ENCODE data around the gene EMC1.
"Not testable (repeated sequence)": the region's sequence is repeated elsewhere in the genome, so short reads cannot be mapped to it uniquely, and the experiment has no call there.

EMC1 gene

DNA sequence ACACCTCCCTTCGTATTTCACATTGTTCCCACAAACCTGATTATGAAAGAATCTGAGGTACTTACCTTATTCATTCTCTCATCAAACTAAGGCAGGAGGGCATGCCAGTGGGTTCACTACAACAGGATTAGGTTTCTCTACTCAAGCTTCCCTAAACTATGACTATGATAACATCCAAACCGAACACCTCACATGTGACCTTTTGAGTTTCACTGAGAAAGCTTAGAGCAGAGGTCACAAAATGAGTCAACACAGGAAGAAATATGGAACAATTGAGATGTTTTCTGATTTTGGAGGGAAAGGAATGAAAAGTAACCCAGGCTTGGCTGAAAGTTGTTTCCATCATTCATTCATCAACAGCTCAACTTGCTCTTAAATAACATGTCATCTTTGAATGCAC, 65.3 kb downstream of the EMC1 start:
- DNase-seq: no peak

DNA sequence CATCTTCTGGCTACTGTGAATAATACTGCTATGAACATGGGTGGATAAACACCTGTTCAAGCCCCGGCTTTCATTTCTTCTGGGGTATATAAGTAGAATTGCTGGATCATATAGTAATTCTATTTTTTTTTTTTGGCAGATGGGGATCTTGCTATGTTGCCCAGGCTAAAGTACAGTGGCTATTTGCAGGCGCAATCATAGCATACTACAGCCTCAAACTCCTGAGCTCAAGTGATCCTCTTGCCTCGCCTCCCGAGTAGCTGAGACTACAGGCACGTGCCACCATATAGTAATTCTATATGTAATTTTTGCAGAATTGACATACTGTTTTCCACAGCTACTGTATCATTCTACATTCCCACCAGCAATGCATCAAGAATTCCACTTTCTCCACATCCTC, 69.1 kb downstream of the EMC1 start:
- DNase-seq: no peak

DNA sequence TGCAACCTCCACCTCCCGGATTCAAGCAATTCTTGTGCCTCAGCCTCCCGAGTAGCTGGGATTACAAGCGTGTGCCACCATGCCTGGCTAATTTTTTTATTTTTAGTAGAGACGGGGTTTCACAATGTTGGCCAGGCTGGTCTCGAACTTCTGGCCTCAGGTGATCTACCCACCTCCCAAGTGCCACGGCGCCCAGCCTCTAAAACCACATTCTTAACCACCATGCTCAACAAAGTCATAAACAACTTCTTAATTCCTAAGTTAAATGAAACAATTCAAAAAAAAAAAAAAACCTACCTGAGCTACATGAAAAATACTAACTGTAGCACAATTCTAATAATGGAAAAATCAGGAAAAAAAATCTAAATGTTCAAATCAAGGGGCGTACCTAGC, 71.1 kb downstream of the EMC1 start:
- not testable (repeated sequence) for DNase-seq

DNA sequence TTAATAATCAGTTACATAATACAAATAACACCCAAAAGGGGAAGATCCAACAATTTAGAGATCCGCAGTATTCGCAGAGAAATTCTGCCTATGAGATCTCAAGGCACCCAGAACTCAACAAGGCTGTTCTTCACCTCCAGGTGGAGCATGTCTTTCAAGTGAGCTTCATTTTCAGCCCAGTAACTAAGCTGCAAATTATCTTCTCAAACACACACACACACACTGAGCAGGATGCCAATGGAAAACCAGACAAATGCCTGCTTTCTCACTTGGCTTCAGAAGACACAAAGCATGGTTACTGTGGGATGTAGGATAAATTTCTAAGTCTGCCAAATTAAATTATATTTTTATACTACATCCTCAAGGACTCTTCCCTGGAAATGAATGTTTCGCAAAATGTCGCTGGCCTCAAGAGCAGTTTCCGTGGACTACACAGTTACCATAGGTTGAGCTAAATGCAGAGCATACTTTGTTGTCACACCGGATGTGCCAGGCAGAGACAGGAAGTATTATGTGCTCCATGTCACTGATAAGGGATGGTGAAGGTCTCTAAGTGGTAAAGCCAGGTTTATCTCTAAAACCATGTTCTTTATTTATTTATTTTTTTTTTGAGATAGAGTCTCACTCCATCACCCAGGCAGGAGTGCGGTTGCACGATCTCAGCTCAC, 71.6 kb downstream of the EMC1 start:
- peak; percentile 12 for DNase-seq

DNA sequence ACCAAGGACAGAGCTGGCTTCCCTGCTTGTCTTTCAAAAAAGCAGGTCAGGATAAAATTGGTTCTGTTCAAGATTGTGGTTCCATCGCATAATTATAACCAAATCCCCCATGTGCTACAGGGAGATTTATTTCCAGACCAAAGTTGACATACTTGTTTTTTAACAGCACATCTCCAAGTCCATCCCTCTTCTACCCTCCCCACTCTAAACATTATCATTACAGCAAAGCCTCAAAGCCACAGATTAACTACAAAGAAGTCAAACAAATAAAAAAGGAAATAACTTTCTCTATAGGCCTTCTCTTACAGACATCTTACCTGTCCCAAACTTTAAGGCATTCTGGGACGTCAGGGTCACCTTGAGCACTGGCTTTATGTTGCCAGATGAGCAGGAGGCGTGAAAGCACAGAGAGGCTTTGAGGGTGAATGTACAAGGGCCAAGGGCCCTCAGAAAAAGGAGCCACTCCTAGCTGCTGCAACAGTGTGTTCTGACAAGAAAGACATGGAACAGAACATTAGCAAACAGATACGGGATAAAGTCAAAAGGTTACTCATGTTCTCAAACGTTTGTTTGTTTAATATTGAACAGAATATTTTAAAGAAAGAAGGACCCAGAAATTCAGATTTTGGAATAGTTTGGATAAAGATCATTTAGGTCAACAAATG, 72.5 kb downstream of the EMC1 start:
- no peak for DNase-seq

DNA sequence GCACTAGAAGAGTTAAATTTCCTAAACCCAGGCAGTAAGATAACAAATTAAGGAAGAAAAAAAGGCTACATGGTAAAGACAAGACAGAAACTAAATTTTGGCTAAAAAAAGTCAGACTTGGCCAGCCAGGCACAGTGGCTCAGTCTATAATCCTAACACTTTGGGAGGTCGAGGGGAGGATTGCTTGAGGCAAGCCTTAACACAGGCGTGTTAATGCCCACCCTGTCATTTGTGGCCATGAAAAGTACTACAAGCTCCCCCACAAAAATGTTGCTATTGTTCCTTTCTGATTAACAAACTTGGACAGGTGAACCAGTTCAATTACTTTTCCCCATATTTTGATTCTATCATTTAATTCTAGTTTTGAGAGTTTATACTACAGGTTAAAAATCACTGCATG, 73.5 kb downstream of the EMC1 start:
- DNase-seq: no peak

DNA sequence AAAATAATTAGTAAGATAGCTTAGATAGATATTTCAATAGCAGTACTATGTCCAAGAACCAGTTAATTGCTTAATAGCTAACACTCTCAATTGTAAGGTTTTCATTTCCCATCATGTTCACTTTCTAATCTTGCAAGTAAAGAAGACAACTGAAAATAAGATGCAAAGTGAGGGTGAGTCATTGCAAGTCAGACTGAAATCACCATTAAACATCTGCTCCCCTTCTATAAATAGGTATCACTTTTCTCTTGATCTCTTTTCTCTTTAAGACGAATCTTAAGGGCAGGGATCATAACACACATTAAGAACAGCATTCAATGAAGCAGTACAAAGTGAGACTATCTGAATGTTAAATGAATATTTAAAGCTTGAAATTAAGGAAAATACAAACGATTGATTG, 81.7 kb downstream of the EMC1 start:
- DNase-seq: no peak

DNA sequence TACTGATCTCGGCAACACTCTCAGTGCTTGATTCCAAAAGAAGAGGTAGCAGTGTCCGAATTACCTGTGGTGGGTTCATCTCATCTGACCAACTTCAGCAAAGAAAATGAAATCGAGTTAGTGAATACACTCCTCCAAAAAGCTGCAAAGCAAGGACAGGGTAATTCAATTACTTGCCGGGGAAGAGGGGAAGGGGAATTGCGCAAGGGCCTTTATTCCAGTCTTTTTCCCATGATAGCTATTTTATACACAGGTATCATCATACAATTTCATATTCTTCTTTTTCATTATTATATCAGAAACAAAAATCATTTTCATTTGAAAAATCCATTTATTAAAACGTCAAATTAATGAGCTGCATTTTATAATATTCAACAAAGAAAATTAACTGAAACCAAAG, 84.2 kb downstream of the EMC1 start:
- no peak for DNase-seq

DNA sequence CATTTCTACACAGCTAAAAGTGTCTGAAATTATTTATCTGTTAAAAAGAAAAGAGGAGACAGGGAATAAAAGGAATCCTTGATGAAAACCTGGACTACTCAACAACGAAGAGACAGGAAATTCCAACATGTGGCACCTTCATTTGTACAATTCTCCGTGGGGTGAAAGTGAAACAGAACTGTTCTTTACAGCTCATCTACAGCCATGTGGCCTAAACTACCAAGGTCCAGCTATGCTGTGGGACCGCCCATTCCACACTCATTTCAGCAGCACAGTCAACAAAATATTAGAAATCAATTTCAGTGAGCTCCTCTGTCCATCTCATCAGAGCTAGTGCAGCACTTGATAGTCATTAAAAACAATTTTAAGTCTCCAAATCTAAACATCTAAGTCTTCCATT, 85.3 kb downstream of the EMC1 start:
- no peak for DNase-seq
